ENCODE measurements around the gene CCDC178. TPM values are rescaled to one million over a fixed set of nuclear protein-coding genes. Genes with fewer than 3 reads are reported as not detected.

Gene CCDC178
- total RNA-seq, 1 experiment from 2014 or later = not detected

- no peaks in the 10 kb centered on the region for H3K79me2 ChIP-seq (ENCODE audit: low read depth)
These were observed 540.7 kb downstream of the CCDC178 start for GRCh38 chr18:32899819-32900218.

GRCh38 chr18:32896776-32897547 lies 543.6 kb downstream of the CCDC178 start:
- Histone ChIP-seq H3K79me2 (ENCODE audit: low read depth) (no peaks in the 10 kb centered on the region), H3K36me3 (ENCODE audit: low read depth) (no peaks in the 10 kb centered on the region), H3K4me2 (no peak overlapping the region), H4K20me1 (ENCODE audit: insufficient read depth) (no peaks in the 10 kb centered on the region), H3K9me3 (ENCODE audit: insufficient read depth, low read depth) (no peaks in the 10 kb centered on the region), H3F3A (ENCODE audit: insufficient read depth, low read depth) (no peaks in the 10 kb centered on the region), H3K27me3 (ENCODE audit: insufficient read depth, low read depth) (no peaks in the 10 kb centered on the region), H3K4me1 (replicated peaks; ENCODE audit: insufficient read depth) (no peaks in the 10 kb centered on the region), H3K9me2 (ENCODE audit: insufficient read depth) (no peaks in the 10 kb centered on the region), H3K27ac (no peak overlapping the region), H2AFZ (no peak overlapping the region), H3K4me3 (no peak overlapping the region)
- intact Hi-C loops (cut with micrococcal nuclease; ENCODE audit: unreplicated experiment) = no loop called here
- BruUV-seq (replicated peaks) = no TSS peak
- POLR2A ChIA-PET (ENCODE audit: unreplicated experiment) = no interaction called here
- DNase-seq = no peak
- TF ChIP-seq EZH2 (IDR thresholded peaks at IDR 0.05; ENCODE audit: low read depth) = no peak
- TF ChIP-seq CTCF (conservative IDR thresholded peaks at IDR 0.05) = no peak
- CTCF ChIA-PET = no interaction called here

More at GRCh38 chr18:32899819-32900218, 540.7 kb downstream of the CCDC178 start:
- H3K9me2 ChIP-seq (ENCODE audit: insufficient read depth) = no peaks in the 10 kb centered on the region
- intact Hi-C loops (cut with micrococcal nuclease; ENCODE audit: unreplicated experiment) = no loop called here
- H3K4me2 ChIP-seq = no peak overlapping the region
- no peak overlapping the region for H3K4me3 ChIP-seq
- H3K9me3 ChIP-seq (ENCODE audit: insufficient read depth, low read depth) = no peaks in the 10 kb centered on the region
- ChIA-PET POLR2A (ENCODE audit: unreplicated experiment) (no interaction called here), CTCF (interaction anchor here (0.6 kb wide), 1 partner anchor 78 kb away, joined by 5 read pairs; no protein-coding TSS in a partner anchor)
- H3K36me3 ChIP-seq (ENCODE audit: low read depth) = no peaks in the 10 kb centered on the region
- BruUV-seq (replicated peaks) = no TSS peak
- H2AFZ ChIP-seq = no peak overlapping the region
- H4K20me1 ChIP-seq (ENCODE audit: insufficient read depth) = no peaks in the 10 kb centered on the region
- TF ChIP-seq CTCF (conservative IDR thresholded peaks at IDR 0.05) (no peak), EZH2 (IDR thresholded peaks at IDR 0.05; ENCODE audit: low read depth) (no peak)
- DNase-seq = no peak
- H3K27me3 ChIP-seq (ENCODE audit: insufficient read depth, low read depth) = no peaks in the 10 kb centered on the region
- H3K4me1 ChIP-seq (replicated peaks; ENCODE audit: insufficient read depth) = no peaks in the 10 kb centered on the region
- H3F3A ChIP-seq (ENCODE audit: insufficient read depth, low read depth) = no peaks in the 10 kb centered on the region
- H3K27ac ChIP-seq = no peak overlapping the region

- Histone ChIP-seq H3K9me2 (ENCODE audit: insufficient read depth) (no peaks in the 10 kb centered on the region), H3K27me3 (ENCODE audit: insufficient read depth, low read depth) (no peaks in the 10 kb centered on the region), H4K20me1 (ENCODE audit: insufficient read depth) (no peaks in the 10 kb centered on the region), H3K36me3 (ENCODE audit: low read depth) (no peaks in the 10 kb centered on the region), H3K4me2 (no peak overlapping the region), H3F3A (ENCODE audit: insufficient read depth, low read depth) (no peaks in the 10 kb centered on the region), H3K4me1 (replicated peaks; ENCODE audit: insufficient read depth) (no peaks in the 10 kb centered on the region), H2AFZ (no peak overlapping the region), H3K4me3 (no peak overlapping the region), H3K27ac (no peak overlapping the region), H3K9me3 (ENCODE audit: insufficient read depth, low read depth) (no peaks in the 10 kb centered on the region), H3K79me2 (ENCODE audit: low read depth) (no peaks in the 10 kb centered on the region)
- DNase-seq = no peak
- BruUV-seq (replicated peaks) = no TSS peak
- TF ChIP-seq CTCF (conservative IDR thresholded peaks at IDR 0.05) = peak; percentile 40; the same call in 1 of the 2 replicates
- TF ChIP-seq EZH2 (IDR thresholded peaks at IDR 0.05; ENCODE audit: low read depth) = no peak
- POLR2A ChIA-PET (ENCODE audit: unreplicated experiment) = no interaction called here
- intact Hi-C loops (cut with micrococcal nuclease; ENCODE audit: unreplicated experiment) = no loop called here
- CTCF ChIA-PET = no interaction called here
These were observed 546.6 kb downstream of the CCDC178 start for GRCh38 chr18:32893915-32894314.

Measured in PC-9 (cell line).